ENCODE data around the gene SIRT3. TPM values are rescaled to one million over a fixed set of nuclear protein-coding genes. Genes with fewer than 3 reads are reported as not detected.

SIRT3 gene
- polyA plus RNA-seq (2013, experiment 1 of 2), result 10.2 TPM
- polyA plus RNA-seq (2013, experiment 2 of 2), result 10.2 TPM

GRCh38 chr11:235997-236773, at the start of gene SIRT3:
Gene SIRT3, minus strand, starts transcription at chr11:236342. Its CDS starts 14 bp downstream, at chr11:236328.
- Histone ChIP-seq H3K9me3 (ENCODE audit: control insufficient read depth, low read length) (no peaks in the 10 kb centered on the region), H2BK15ac (ENCODE audit: low read depth, poor library complexity, severe bottlenecking) (no peak within 1 kb of the TSS), H3K4me3 (ENCODE audit: insufficient read depth in 1 of 2, low read depth in 1 of 2, low read length in 2 of 2) (peak within 1 kb of the TSS; percentile 85 to 100), H2AFZ (ENCODE audit: low read depth, low read length) (peak within 1 kb of the TSS; percentile 2), H3K18ac (ENCODE audit: low read depth in 1 of 2, low read length in 2 of 2) (peak within 1 kb of the TSS; percentile 85 to 91), H3K14ac (ENCODE audit: low read length in 2 of 2) (peak within 1 kb of the TSS in 1 of 2 experiments; percentile 80), H2BK120ac (ENCODE audit: low read depth, low read length) (peak within 1 kb of the TSS; percentile 77), H3K27ac (ENCODE audit: low read length, poor library complexity, severe bottlenecking) (peak within 1 kb of the TSS; percentile 92), H4K8ac (ENCODE audit: low read length) (peak within 1 kb of the TSS; percentile 50), H3K4me1 (ENCODE audit: control insufficient read depth, insufficient read depth, low read depth, low read length) (peaks cover 6% of the 10 kb centered on the region), H3K4ac (ENCODE audit: low read depth in 1 of 2, low read length in 2 of 2) (peak within 1 kb of the TSS; percentile 66 to 81), H2AK5ac (ENCODE audit: low read length, severe bottlenecking) (no peak within 1 kb of the TSS), H3K23ac (ENCODE audit: low read length in 2 of 2) (peak within 1 kb of the TSS in 1 of 2 experiments; percentile 2), H2BK12ac (ENCODE audit: low read length in 2 of 2) (peak within 1 kb of the TSS in 1 of 2 experiments; percentile 40), H2BK5ac (ENCODE audit: low read depth, low read length, poor library complexity, severe bottlenecking) (no peak within 1 kb of the TSS), H3K36me3 (ENCODE audit: control insufficient read depth in 1 of 2, insufficient read depth in 2 of 2, low read depth in 1 of 2, low read length in 2 of 2) (peaks cover 16 to 26% of the 10 kb centered on the region in 2 experiments), H3K27me3 (ENCODE audit: control insufficient read depth in 1 of 2, insufficient read depth in 1 of 2, low read length in 2 of 2) (no peaks in the 10 kb centered on the region), H3K9ac (ENCODE audit: low read length) (peak within 1 kb of the TSS; percentile 98), H3K79me1 (replicated peaks; ENCODE audit: low read length, poor library complexity, severe bottlenecking) (peaks cover 28% of the 10 kb centered on the region), H3K4me2 (ENCODE audit: low read length, poor library complexity, severe bottlenecking) (peak within 1 kb of the TSS; percentile 88), H4K91ac (ENCODE audit: low read length) (peak within 1 kb of the TSS; percentile 86)
- peak; percentile 86 for DNase-seq
- WGBS, result under 1% methylated on average over 27 of the region's 70 CpGs

- Histone ChIP-seq H3K4me3 (ENCODE audit: insufficient read depth in 1 of 2, low read depth in 1 of 2, low read length in 2 of 2) (no peak overlapping the region), H3K4ac (ENCODE audit: low read depth in 1 of 2, low read length in 2 of 2) (no peak overlapping the region), H2BK5ac (ENCODE audit: low read depth, low read length, poor library complexity, severe bottlenecking) (no peak overlapping the region), H3K18ac (ENCODE audit: low read depth in 1 of 2, low read length in 2 of 2) (no peak overlapping the region), H2BK15ac (ENCODE audit: low read depth, poor library complexity, severe bottlenecking) (no peak overlapping the region), H2AK5ac (ENCODE audit: low read length, severe bottlenecking) (no peak overlapping the region), H3K36me3 (ENCODE audit: control insufficient read depth in 1 of 2, insufficient read depth in 2 of 2, low read depth in 1 of 2, low read length in 2 of 2) (peaks cover 0 to 7% of the 10 kb centered on the region in 2 experiments), H4K8ac (ENCODE audit: low read length) (no peak overlapping the region), H3K9me3 (ENCODE audit: control insufficient read depth, low read length) (no peaks in the 10 kb centered on the region), H3K9ac (ENCODE audit: low read length) (no peak overlapping the region), H2BK120ac (ENCODE audit: low read depth, low read length) (no peak overlapping the region), H2AFZ (ENCODE audit: low read depth, low read length) (no peak overlapping the region), H3K4me2 (ENCODE audit: low read length, poor library complexity, severe bottlenecking) (no peak overlapping the region), H3K79me1 (replicated peaks; ENCODE audit: low read length, poor library complexity, severe bottlenecking) (peaks cover 8% of the 10 kb centered on the region), H2BK12ac (ENCODE audit: low read length in 2 of 2) (no peak overlapping the region), H3K27me3 (ENCODE audit: control insufficient read depth in 1 of 2, insufficient read depth in 1 of 2, low read length in 2 of 2) (peaks cover 20 to 68% of the 10 kb centered on the region in 2 experiments), H4K91ac (ENCODE audit: low read length) (no peak overlapping the region), H3K4me1 (ENCODE audit: control insufficient read depth, insufficient read depth, low read depth, low read length) (peaks cover 26% of the 10 kb centered on the region), H3K14ac (ENCODE audit: low read length in 2 of 2) (no peak overlapping the region), H3K27ac (ENCODE audit: low read length, poor library complexity, severe bottlenecking) (no peak overlapping the region), H3K23ac (ENCODE audit: low read length in 2 of 2) (no peak overlapping the region)
- 97% methylated on average over 3 of the region's 8 CpGs for WGBS
- no peak for DNase-seq
These were observed 49.7 kb upstream of the SIRT3 start for GRCh38 chr11:285894-286220.

GRCh38 chr11:285021-285893, 49.1 kb upstream of the SIRT3 start:
- H3K4ac ChIP-seq (ENCODE audit: low read depth in 1 of 2, low read length in 2 of 2), result no peak overlapping the region
- H3K79me1 ChIP-seq (replicated peaks; ENCODE audit: low read length, poor library complexity, severe bottlenecking), result peaks cover 6% of the 10 kb centered on the region
- H3K18ac ChIP-seq (ENCODE audit: low read depth in 1 of 2, low read length in 2 of 2), result no peak overlapping the region
- peaks cover 21% of the 10 kb centered on the region for H3K4me1 ChIP-seq (ENCODE audit: control insufficient read depth, insufficient read depth, low read depth, low read length)
- no peak overlapping the region for H3K23ac ChIP-seq (ENCODE audit: low read length in 2 of 2)
- H4K91ac ChIP-seq (ENCODE audit: low read length), result peak overlapping the region; percentile 18
- WGBS, result 89% methylated on average over 29 of the region's 29 CpGs
- H2BK15ac ChIP-seq (ENCODE audit: low read depth, poor library complexity, severe bottlenecking), result no peak overlapping the region
- H3K9me3 ChIP-seq (ENCODE audit: control insufficient read depth, low read length), result no peaks in the 10 kb centered on the region
- no peak overlapping the region for H2BK12ac ChIP-seq (ENCODE audit: low read length in 2 of 2)
- H4K8ac ChIP-seq (ENCODE audit: low read length), result no peak overlapping the region
- no peak overlapping the region for H2AFZ ChIP-seq (ENCODE audit: low read depth, low read length)
- no peak overlapping the region for H3K4me2 ChIP-seq (ENCODE audit: low read length, poor library complexity, severe bottlenecking)
- no peak overlapping the region for H3K14ac ChIP-seq (ENCODE audit: low read length in 2 of 2)
- no peak overlapping the region for H2BK5ac ChIP-seq (ENCODE audit: low read depth, low read length, poor library complexity, severe bottlenecking)
- H3K4me3 ChIP-seq (ENCODE audit: insufficient read depth in 1 of 2, low read depth in 1 of 2, low read length in 2 of 2), result no peak overlapping the region
- peaks cover 0 to 2% of the 10 kb centered on the region in 2 experiments for H3K36me3 ChIP-seq (ENCODE audit: control insufficient read depth in 1 of 2, insufficient read depth in 2 of 2, low read depth in 1 of 2, low read length in 2 of 2)
- peaks cover 20 to 74% of the 10 kb centered on the region in 2 experiments for H3K27me3 ChIP-seq (ENCODE audit: control insufficient read depth in 1 of 2, insufficient read depth in 1 of 2, low read length in 2 of 2)
- H2AK5ac ChIP-seq (ENCODE audit: low read length, severe bottlenecking), result no peak overlapping the region
- no peak overlapping the region for H2BK120ac ChIP-seq (ENCODE audit: low read depth, low read length)
- H3K27ac ChIP-seq (ENCODE audit: low read length, poor library complexity, severe bottlenecking), result no peak overlapping the region
- H3K9ac ChIP-seq (ENCODE audit: low read length), result no peak overlapping the region
- DNase-seq, result no peak

Measured in mesenchymal stem cell (in vitro differentiated cells and primary cell).